KOPT-K1 (cell line): ENCODE data around the gene DNAJB11.

Source experiments
- H3K27ac ChIP-seq: fragments of 200-600 bp; sonication (generic); 2 replicates; pipeline ENCODE4 v1.5.1; 2016; ENCODE audit warnings: antibody characterized with exemption, mild to moderate bottlenecking, low read depth, low read length; ENCODE audit not compliant: poor library complexity, severe bottlenecking
- H3K36me3 ChIP-seq: fragments of 200-600 bp; sonication (generic); 2 replicates; pipeline ENCODE4 v1.5.1; 2017; ENCODE audit warnings: antibody characterized with exemption, mild to moderate bottlenecking, low read length, moderate library complexity; ENCODE audit not compliant: insufficient read depth
- H3K9me3 ChIP-seq: fragments of 200-600 bp; sonication (generic); 2 replicates; pipeline ENCODE4 v1.5.1; 2017; ENCODE audit warnings: antibody characterized with exemption, low read length, mild to moderate bottlenecking; ENCODE audit not compliant: insufficient read depth, poor library complexity, severe bottlenecking

The DNAJB11 gene

DNA sequence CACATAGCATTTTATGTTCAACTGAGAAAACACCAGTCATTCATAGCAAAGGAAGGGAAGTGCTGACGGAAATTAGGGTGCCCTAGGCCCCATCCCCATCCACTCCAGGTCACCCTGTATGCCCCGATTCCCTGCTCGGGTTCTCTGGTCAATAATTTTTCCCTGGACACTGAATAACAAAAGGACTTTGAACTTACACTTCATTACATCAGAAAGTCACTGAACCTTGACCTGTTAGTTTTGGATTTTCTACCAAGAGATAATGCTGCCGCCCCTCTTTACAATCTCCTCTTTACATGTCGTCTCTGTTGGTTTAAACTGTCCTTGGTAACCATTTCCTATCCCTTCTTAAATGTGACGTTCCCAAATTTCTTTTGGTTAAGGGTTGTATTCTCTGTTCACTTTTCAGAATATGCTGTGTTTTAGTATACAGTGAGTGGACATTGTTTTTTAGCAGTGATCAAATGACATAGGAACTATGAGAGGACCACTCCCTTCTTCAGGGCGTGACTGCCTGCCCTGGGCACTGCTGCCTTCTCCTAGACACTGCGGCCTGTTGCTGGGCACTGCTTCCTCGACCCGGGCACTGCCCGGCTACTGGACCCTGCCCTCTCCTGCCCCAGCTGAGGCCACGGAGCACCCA is 28.7 kb downstream of the DNAJB11 start:
- Histone ChIP-seq H3K27ac (no peak overlapping the region), H3K9me3 (no peaks in the 10 kb centered on the region), H3K36me3 (no peaks in the 10 kb centered on the region)

DNA sequence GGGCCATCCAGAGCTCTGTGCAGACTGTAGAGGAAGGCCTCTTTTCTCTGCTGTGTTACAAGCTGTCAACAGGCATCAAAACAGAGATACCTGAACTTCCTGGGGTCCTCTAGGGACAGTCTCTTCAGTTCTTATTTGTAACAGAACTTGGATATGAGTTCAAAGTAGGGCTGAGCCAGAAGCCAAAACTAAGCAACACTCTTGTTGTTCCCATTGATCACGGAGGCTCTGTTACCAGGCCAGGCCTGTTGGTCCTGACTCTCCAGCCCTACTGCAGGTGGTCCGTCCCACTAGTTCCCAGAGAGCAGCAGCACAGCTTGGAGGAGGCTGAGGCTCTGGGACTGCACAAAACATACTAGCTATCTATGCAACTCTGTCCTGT is 29.3 kb downstream of the DNAJB11 start:
- Histone ChIP-seq H3K36me3 (no peaks in the 10 kb centered on the region), H3K9me3 (no peaks in the 10 kb centered on the region), H3K27ac (no peak overlapping the region)

DNA sequence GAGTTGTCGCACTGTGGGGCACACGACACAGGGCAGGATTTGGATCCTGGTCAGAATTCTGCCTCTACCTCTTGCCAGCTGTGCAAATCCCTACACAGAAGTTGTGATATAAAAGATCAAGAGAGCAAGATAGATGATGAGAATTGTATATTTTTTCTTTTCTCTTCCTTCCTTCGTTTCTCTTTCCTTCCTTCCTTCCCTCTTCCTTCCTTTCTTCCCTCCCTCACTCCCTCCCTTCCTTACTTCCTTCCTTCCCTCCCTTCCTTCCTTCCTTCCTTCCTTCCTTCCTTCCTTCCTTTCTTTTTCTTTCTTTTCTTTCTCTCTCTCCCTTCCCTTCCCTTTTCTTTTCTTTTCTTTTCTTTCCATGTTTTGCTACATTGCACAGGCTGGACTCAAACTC is 30.4 kb downstream of the DNAJB11 start:
- Histone ChIP-seq H3K9me3 (no peaks in the 10 kb centered on the region), H3K27ac (no peak overlapping the region), H3K36me3 (no peaks in the 10 kb centered on the region)

DNA sequence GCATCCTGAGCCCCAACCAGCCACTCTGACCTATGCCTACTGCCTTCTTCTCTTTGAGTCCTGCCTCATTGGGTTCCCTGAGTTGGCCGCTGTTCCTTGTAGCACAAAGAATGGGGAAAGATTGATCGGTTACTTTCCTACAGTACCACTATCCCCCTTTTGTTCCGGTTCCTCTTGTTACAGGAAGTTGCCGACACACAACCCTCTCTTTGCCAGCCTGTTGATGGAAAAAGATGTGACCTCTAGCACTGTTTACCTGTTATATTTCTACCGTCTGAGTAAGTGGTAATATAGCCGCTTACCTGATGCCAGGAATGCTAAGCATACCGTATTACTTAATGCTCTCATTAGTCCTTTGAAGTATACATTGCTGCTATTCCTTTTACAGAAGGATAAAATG is 32.6 kb downstream of the DNAJB11 start:
- no peaks in the 10 kb centered on the region for H3K36me3 ChIP-seq
- no peaks in the 10 kb centered on the region for H3K9me3 ChIP-seq
- H3K27ac ChIP-seq, result no peak overlapping the region

DNA sequence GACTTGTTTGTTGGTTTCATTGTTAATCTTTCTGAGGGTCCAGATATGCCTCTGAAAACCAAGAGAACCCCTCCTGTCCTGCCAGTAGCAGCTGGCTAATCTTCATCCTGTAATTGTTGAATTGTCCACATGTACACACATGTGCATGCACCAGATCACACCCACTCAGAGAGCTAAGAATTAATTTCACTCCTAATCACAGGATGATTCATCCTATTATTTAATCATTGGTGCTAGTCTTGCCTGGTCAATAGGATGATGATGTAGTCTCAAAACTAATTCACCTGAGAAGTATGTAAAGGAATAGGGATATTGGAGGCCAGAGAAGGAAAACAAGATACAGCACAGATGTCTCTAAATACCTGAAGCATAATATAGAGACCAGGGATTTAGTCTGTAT is 34.6 kb downstream of the DNAJB11 start:
- H3K36me3 ChIP-seq, result no peaks in the 10 kb centered on the region
- no peaks in the 10 kb centered on the region for H3K9me3 ChIP-seq
- H3K27ac ChIP-seq, result no peak overlapping the region

DNA sequence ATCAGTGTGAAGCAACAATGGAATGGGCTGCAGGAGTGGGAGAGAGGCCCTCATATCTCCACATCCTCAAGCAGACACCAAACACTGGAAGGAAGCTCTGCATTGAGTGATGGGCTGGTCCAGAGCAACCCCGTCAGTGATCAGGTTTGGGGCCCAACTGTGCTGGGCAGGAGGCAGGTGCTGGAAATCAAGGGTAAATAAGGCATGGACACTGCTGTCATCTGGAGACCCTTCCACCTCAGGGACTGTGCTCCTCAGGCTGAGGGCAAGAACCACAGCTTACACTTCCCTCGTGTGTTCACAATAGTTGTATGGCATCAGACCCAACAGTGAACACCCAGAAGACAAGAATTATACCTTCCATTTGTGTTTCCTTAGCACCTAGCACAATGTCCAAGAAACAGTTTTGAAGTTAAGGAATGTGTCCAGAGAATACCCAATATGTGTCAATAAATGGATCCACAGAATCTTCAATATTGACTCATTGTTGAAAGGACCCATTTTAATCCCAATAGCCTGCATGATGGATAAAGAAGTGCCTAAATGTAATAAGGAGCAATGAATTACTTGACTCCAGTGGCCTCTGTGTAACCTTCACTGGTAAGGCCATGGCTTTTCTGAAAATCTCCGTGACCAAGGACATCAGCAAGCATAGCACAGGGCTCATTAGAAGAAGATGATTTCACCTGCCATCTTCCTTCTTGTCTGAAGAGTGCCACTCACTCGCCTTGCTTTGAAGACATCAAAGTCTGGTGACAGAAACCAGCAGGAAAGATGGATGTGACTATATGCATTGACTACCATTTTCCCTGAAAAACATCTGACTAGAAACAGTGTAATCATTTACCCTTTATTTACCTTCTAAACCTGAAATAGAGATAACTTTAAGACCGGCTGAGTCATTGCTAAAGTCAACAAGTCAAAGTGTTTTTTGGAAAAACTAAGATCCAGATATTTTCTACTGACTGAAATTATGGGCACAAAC is 35.3 kb downstream of the DNAJB11 start:
- H3K9me3 ChIP-seq, result no peaks in the 10 kb centered on the region
- H3K36me3 ChIP-seq, result no peaks in the 10 kb centered on the region
- H3K27ac ChIP-seq, result no peak overlapping the region

DNA sequence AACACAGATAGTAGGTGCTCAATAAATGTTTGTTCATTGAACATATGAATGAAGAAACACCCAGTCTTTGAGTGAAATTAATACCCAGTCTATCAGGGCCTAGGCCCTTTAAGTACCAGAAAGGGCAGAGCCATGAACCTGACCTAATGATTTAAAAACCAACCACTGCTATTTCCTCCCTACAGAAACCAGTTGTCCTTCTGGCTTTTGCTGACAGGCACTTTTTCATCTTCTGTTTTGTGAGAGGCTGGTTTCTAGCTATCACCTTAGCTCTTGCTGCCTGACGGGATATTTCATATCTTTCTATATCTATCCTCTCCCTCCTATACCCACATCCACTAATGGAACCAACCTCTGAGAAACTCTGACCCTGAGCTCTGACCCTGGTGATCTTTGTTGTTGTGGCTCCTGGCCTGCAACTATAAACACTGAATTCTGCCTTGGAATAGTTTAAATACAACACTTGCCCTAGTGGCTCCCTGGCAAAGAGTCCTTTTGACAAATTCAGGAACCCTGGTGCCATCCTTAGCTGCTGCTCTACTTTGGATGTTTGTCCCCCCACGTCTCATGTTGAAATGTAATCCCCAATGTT is 38.2 kb downstream of the DNAJB11 start:
- H3K36me3 ChIP-seq, result no peaks in the 10 kb centered on the region
- H3K27ac ChIP-seq, result no peak overlapping the region
- H3K9me3 ChIP-seq, result no peaks in the 10 kb centered on the region

DNA sequence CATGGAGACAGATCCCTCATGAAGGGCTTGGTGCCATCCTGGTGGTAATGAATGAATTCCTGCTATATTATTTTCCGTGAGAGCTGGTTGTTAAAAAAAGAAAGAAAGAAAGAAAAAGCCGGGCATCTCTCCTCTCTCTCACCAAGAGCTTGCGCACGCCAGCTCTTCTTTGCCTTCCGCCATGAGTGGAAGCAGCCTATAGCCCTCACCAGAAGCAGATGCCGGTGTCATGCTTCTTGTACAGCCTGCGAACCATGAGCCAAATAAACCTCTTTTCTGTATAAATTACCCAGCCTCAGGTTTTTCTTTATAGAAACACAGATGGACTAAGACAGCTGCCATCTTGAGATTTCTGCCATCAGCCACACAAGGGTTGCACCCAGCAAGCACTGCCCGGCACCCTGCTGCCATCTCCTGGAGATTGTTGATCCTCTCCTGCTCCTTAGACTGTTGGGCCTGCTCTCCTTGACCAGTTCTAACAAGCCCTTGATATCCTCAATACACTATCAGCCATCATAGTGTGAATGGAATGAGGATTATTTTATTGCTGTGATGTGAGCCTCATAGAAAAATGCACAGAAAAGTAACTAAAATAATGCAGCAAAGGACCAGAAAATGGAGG is 38.8 kb downstream of the DNAJB11 start:
- Histone ChIP-seq H3K9me3 (no peaks in the 10 kb centered on the region), H3K36me3 (no peaks in the 10 kb centered on the region), H3K27ac (no peak overlapping the region)

DNA sequence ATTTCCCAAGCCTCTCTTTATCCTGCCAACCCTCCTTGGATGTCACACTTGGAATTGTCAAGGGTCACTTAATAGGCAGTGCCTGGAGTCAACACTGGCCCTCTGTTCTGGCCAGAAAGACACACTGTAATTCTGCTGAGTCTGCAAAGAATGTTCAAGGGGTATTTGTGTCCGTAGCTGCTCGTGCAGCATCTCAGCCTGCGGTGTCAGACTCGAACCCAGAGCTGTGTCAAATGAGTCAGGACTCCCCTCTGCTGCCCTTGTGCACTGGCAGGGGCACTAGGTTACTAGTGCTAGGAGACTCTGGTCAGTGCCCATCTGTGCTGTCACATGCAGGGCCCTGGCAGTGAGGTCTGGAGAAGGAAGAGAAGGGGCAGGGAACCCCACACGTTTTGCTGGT is 41.5 kb downstream of the DNAJB11 start:
- Histone ChIP-seq H3K9me3 (no peaks in the 10 kb centered on the region), H3K36me3 (no peaks in the 10 kb centered on the region), H3K27ac (no peak overlapping the region)

DNA sequence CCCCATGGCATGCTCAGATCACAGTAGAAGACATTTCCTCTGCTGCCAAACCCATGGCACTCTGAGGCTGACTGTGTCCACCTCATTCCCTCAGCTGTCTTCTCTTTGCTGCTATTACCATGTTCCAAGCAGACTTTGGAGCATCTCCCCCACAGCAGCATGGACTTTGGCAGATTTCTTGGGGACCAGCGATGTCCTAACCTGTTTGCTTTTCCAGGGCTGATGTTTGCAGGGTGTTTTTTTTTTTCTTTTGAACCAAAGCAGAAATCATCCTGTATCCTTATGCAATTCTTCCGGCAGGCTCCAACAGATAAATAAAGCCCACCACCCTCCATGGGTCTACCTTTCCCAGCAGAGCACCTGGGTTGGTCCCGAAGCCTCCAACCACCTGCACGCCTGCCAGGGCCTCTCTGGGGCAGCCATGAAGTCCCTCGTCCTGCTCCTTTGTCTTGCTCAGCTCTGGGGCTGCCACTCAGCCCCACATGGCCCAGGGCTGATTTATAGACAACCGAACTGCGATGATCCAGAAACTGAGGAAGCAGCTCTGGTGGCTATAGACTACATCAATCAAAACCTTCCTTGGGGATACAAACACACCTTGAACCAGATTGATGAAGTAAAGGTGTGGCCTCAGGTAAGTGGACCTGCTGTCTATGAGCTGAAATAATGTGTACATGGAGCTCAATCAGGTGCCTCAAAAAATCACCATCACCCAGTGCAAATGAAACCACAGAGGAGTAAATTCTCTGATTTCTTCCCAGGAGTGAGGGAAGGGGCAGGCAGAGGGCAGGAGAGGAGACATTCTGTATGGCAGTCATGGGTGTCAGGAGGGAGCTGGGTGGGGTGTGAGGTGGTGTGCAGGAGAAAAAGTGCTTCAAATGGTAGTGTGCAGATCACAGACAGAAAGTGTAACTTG is 42.5 kb downstream of the DNAJB11 start, which contains the start of gene AHSG:
AHSG (plus strand) TSS at position 340 of the 916 bp plus-strand sequence; CDS start at position 422, 82 bp downstream.
- no peak within 1 kb of the TSS for H3K27ac ChIP-seq
- no peaks in the 10 kb centered on the region for H3K9me3 ChIP-seq

DNA sequence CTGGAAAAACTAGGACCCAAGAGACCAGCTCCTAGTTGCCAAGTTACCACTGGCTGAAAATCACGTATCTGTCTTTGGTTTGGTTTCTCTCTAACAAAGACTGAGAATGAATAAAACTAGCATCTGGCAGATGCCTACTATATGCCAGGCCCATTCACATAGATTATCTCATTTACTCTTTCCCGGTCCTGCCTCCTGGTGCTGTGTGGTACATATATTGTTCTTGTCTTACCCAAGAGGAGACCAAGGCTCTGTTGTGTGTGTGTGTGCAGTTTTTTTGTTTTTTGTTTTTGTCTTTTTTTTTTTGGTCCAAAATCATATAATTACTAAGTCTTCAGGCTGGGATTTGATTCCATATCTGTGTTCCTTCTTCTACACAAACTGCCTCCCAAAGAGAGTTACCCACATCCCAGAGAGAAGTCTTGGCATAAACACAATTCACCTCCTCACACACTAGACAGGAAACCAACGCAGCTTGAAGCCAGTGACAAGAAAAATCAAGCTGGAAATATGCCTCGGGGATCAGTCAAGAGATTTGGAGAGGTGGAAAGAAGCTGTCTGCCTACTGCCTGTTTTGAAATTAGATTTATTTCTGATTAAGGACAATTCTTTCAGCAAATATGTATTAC is 43.2 kb downstream of the DNAJB11 start:
- Histone ChIP-seq H3K9me3 (no peaks in the 10 kb centered on the region), H3K36me3 (no peaks in the 10 kb centered on the region), H3K27ac (no peak overlapping the region)

More for the DNA sequence above, 42.5 kb downstream of the DNAJB11 start, which contains the start of gene AHSG:
- H3K36me3 ChIP-seq, result no peaks in the 10 kb centered on the region

DNA sequence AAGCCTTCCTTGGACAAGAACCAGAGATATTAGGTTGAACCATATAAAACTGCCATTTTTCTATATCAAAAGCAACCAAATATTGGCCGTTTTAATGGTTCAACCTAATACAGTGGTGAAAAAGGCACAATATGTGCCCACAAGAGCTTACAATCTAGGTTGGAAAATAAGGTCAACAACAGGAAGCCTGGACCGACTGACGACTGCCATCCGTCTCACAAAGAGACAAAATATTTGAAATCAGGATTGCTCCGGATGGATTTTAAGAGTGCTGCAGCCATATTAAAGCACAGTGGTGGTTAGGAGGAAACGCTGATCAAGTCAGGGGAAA is 43.7 kb downstream of the DNAJB11 start:
- Histone ChIP-seq H3K27ac (no peak overlapping the region), H3K9me3 (no peaks in the 10 kb centered on the region), H3K36me3 (no peaks in the 10 kb centered on the region)

DNA sequence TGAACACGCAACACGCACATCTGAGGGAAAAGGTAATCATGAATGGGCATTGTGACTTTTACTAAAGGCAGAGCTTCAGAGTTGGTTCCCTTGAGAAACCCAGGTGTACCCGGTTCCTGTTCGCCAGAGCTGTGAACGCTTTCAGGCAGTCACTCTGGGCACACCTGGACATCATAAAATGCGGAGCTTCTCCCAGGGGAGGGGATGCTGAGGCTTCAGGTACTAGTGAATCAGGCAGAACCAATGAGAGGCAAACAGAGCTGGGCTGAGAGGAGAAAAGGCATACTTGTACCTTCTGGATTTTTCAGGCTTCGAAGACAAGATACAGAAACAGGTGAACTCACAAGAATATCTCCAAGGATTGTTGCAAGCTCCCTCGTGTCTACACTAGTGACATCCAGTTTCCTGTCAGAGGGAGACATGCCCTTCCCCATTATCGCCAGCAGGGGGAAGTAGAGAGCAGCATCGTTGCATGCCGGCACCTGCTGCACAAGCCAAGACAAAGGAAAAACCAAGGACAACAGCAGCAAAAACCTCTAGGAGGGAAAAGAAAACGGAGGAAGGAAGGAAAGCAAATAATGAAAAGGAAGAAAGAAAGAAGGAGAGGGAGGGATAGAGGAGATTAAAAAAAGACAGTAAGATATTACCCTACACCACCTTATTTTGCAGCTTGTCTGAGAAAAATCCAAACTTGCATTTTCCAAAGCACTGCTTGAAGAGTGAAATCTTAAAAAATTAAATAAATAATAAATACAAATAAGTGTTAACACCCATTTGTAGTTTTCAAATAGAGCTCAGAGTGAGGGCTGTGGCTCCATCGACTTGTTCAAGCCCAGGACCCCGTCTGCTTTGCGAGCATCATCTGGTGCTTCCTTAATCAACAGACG is 44.3 kb downstream of the DNAJB11 start:
- Histone ChIP-seq H3K27ac (no peak overlapping the region), H3K36me3 (no peaks in the 10 kb centered on the region), H3K9me3 (no peaks in the 10 kb centered on the region)
